NCI-H2196 (cell line): ENCODE data around the gene LDB2.

ENCODE experiments used
- DNase-seq: peaks from one replicate; lab custom pipeline; 2025; ENCODE audit not compliant: unreplicated experiment; lab: John Stamatoyannopoulos, UW

The LDB2 gene

DNA sequence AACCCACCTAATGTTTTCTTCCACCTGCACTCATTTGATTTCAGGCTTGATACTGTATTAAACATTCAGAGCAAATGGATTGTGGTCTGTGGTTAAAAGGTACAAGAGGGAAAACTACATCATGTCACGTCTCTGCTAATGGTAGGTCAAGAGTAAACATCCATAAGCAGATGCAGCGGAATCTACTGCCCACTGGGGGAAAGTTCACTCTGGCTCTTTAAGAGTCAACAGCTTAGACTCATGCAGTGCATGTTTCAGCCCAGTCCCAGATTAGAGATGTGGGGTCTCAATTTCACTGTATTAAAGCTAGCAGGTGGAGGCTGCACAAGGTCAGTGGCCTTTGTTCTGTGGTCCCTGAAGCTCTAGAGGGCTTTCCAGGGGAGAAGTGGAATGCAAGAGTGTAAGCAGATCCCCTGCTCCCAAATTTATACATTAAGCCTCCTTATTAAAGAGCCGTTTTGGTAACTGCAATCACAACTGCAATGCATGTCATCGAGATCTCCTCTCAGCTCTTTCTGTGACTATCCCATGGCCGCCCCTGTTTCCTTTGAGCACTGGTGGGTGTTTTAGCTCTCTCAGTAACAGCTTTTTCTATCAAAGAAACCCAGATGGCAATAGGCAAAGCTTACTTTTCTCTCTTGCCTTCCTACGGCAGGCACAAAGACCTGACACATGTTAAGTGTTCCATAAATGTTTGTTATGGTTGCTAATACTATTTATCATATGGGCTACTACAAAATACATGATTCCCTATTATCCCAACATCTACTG is 53.4 kb downstream of the LDB2 start:
- no peak for DNase-seq

- DNase-seq, result no peak
Measured at GRCh38 chr4:16843831-16844508, 54.5 kb downstream of the LDB2 start.

GRCh38 chr4:16838226-16838875 is 60.1 kb downstream of the LDB2 start:
- DNase-seq, result no peak

GRCh38 chr4:16837475-16837874 is 61.0 kb downstream of the LDB2 start:
- DNase-seq, result no peak

GRCh38 chr4:16836324-16836723 is 62.1 kb downstream of the LDB2 start:
- no peak for DNase-seq

- no peak for DNase-seq
Measured at GRCh38 chr4:16835597-16836247, 62.7 kb downstream of the LDB2 start.

DNA sequence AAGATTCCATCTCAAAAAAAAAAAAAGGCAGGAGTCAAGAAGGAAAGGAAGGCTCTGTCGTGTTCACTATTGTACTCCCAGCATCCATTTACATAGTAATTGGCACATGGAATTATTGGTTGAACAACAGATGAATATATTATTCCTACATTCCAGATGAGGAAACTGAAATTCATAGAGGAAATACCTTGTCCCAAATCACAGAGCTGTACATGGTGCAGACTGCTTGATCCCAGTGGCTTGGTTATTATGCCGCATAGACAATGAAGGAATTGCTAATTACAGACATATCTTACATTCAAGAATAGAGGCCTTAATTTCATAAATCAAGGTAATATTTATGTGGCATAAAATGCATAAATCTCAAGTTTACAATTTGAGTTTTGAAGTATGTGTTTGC is 63.6 kb downstream of the LDB2 start:
- DNase-seq, result no peak

- DNase-seq, result no peak
Measured at GRCh38 chr4:16833722-16834121, 64.7 kb downstream of the LDB2 start.

DNA sequence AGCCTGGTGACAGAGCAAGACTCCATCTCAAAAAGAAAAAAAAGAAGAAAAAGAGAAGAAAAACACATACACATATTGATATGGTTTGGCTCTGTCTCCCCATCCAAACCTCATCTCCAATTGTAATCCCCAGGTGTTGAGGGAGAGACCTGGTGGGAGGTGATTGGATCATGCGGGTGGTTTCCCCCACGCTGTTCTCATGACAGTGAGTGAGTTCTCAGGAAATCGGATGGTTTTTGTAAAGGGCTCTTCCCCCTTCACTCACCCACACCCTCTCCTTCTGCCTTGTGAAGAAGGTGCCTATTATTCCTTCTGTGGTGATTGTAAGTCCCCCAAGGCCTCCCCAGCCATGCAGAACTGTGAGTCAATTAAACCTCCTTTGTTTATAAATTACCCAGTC is 68.4 kb downstream of the LDB2 start:
- no peak for DNase-seq

DNA sequence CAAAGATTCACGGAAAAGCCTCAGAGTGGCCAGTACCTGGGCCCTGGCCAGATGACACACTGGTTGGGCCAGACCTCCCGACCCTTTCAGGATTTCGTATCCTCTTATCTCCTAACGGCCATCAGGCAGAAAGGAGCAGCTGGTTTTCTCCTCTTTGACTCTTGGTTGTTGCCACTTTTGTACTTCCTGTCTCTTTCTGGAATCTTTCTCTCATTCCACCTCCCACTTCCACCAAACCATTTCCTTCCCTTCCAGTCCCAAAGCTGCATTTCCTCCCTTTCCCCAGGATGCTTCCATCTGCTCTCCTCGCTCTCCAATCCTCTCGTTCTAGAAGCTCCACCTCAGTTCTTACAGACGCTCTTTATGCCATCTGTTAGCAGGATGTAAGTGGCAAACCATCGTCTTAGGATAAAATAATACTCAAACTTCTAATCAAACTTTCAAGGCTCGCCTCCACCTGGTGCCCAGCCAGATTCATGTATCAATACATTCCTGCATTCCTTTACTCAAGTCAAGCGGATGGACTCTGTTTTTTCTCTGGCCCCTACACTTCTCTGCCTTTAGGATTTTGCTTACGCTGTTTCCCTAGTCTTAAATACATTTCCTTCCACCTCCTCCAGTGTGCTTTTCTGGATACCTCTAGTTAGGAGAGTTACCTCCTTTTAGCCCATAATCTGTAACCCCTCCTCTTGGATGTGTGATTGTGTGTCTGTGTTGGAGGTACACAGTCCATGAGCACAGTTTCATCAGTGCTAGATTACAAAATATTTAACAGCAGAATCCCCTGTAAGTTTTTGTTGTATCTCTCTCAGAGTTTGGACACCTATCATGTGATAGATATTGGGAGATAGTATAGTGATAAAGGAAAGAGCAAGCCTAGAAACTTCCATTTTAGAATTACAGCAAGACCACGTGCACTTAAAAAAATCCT is 70.4 kb downstream of the LDB2 start:
- DNase-seq, result no peak

- DNase-seq, result no peak
Measured at GRCh38 chr4:16827045-16827444, 71.4 kb downstream of the LDB2 start.

DNA sequence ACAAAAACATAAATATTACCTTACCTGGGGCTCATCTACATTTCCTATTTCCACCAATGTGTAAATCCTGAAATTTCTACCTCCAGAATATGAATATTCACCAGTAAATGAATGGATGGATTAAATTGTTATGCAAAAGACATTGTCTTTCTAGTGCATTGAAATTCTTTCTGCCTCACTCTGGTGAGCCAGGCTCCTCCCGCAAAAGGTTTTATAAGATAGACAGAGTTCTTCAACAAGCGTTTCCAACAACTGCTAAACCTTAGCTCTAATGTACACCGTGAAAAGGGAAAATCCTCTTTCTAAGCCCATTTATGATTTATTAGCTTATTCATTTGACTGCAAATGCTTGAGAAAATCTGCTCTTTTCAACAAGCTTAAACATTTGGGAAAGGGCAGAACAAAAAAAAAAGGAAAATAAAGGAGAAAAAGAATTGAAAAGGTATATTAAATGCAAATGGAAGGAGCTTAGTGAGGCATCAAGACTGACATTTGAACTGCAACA is 72.0 kb downstream of the LDB2 start:
- no peak for DNase-seq

- DNase-seq, result no peak
Measured at GRCh38 chr4:16824278-16824806, 74.1 kb downstream of the LDB2 start.

DNA sequence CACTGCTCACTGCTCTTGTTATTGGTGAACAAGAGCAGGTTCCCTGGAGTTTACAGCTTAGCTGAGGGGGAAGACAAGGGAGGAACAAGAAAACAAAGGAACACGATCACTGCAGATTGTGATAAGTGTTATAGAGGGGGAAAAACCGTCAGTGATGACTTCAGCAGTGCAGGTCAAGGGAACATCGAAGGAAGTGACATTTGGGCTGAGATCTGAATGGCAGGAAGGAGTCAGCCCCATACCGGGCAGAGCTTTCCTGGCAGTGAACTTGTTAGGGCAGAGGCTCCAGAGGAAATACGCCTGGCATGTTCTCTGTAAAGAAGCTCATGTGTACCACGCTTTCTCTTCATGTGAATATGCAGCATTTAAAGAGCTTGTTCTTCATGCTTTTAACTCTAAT is 78.1 kb downstream of the LDB2 start:
- DNase-seq, result no peak

GRCh38 chr4:16819652-16820051 is 78.8 kb downstream of the LDB2 start:
- no peak for DNase-seq

GRCh38 chr4:16818005-16818404 is 80.4 kb downstream of the LDB2 start:
- DNase-seq, result no peak

GRCh38 chr4:16817286-16817685 is 81.2 kb downstream of the LDB2 start:
- DNase-seq, result no peak

- no peak for DNase-seq
Measured at GRCh38 chr4:16814361-16814760, 84.1 kb downstream of the LDB2 start.

DNA sequence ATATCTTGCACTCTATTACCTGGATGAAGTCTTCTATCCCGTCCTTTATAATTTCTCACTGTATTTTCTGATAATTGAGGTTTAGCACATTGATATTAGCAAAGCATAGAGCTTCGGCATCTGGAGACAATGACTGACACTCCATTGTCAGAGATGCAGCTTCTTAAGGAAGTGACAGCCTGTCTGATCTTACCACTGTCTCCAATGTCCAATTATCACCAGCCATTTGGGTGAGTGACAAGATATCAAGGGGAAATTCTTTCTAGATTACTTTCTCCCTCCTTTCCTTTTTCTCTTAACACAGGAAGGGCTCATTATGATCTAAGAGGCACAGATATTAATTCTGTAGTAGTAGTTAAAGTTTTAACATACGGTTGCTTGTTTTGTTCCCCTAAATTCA is 86.4 kb downstream of the LDB2 start:
- DNase-seq, result no peak

DNA sequence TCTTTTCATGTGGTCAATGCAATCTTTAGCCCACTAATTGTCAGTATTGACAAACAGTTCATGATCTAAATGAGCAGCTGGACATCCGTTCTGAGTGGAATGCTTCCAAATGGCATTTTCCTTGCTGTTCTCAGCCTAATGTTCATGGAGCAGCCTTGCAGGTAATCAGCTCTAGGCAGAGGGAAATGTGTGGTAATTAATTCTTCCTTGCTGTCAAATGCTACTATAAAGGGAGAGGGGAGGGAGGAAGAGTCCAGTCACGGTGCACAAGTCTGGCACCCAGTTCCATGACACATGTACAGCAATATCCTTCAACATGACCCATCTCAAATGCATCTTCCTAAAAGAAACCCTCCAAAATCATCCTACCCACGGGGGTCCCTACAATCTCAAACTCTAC is 88.5 kb downstream of the LDB2 start:
- no peak for DNase-seq
